ENCODE results near the gene FBXO47.

FBXO47 gene

GRCh38 chr17:38903404-38903803, 63.8 kb downstream of the FBXO47 start:
- no peak for TF ChIP-seq CTCF (IDR thresholded peaks at IDR 0.05; ENCODE audit: low read depth, low read length)
- no peak overlapping the region for H3K4me3 ChIP-seq (ENCODE audit: low read depth, low read length)
- in situ Hi-C loops (cut with HindIII; ENCODE audit: low sequenced_read_pairs) = no loop called here
- DNase-seq (ENCODE audit: low read depth, low spot score) = no peak

- no peak overlapping the region for H3K4me3 ChIP-seq (ENCODE audit: low read depth, low read length)
- in situ Hi-C loops (cut with HindIII; ENCODE audit: low sequenced_read_pairs) = no loop called here
- no peak for TF ChIP-seq CTCF (IDR thresholded peaks at IDR 0.05; ENCODE audit: low read depth, low read length)
- peak; percentile 90 for DNase-seq (ENCODE audit: low read depth, low spot score)
Observed at GRCh38 chr17:38900978-38901656, 66.1 kb downstream of the FBXO47 start.

- in situ Hi-C loops (cut with HindIII; ENCODE audit: low sequenced_read_pairs) = no loop called here
- TF ChIP-seq CTCF (IDR thresholded peaks at IDR 0.05; ENCODE audit: low read depth, low read length) = no peak
- no peak overlapping the region for H3K4me3 ChIP-seq (ENCODE audit: low read depth, low read length)
- no peak for DNase-seq (ENCODE audit: low read depth, low spot score)
Observed at GRCh38 chr17:38899421-38899820, 67.8 kb downstream of the FBXO47 start.

GRCh38 chr17:38898812-38899348, 68.3 kb downstream of the FBXO47 start:
- DNase-seq (ENCODE audit: low read depth, low spot score) = no peak
- TF ChIP-seq CTCF (IDR thresholded peaks at IDR 0.05; ENCODE audit: low read depth, low read length) = no peak
- no peak overlapping the region for H3K4me3 ChIP-seq (ENCODE audit: low read depth, low read length)
- in situ Hi-C loops (cut with HindIII; ENCODE audit: low sequenced_read_pairs) = no loop called here

GRCh38 chr17:38898291-38898679, 68.9 kb downstream of the FBXO47 start:
- TF ChIP-seq CTCF (IDR thresholded peaks at IDR 0.05; ENCODE audit: low read depth, low read length) = no peak
- no peak overlapping the region for H3K4me3 ChIP-seq (ENCODE audit: low read depth, low read length)
- no peak for DNase-seq (ENCODE audit: low read depth, low spot score)
- in situ Hi-C loops (cut with HindIII; ENCODE audit: low sequenced_read_pairs) = no loop called here

GRCh38 chr17:38897671-38898290, 69.4 kb downstream of the FBXO47 start:
- in situ Hi-C loops (cut with HindIII; ENCODE audit: low sequenced_read_pairs) = no loop called here
- no peak overlapping the region for H3K4me3 ChIP-seq (ENCODE audit: low read depth, low read length)
- TF ChIP-seq CTCF (IDR thresholded peaks at IDR 0.05; ENCODE audit: low read depth, low read length) = no peak
- no peak for DNase-seq (ENCODE audit: low read depth, low spot score)

Measured in astrocyte of the spinal cord (primary cell).